LHCN-M2 (cell line): ENCODE data around the gene CHRM4. TPM values are rescaled to one million over a fixed set of nuclear protein-coding genes. Genes with fewer than 3 reads are reported as not detected.

Experiments used
- total RNA-seq: library from RNA; depleted of rRNA; stranded (reverse); fragments of >200 nt; gene quantifications from 2 replicates; pipeline ENCODE4 v1.2.3, GENCODE V29; 2014; rRNA removed

Gene CHRM4
- total RNA-seq, 1 experiment from 2014 or later = 0.29 TPM

Other genes starting within 250 kb of the CHRM4 start
- 21.0 and 23.9 TPM in 2 replicates for gene CREB3L1, start 114.1 kb downstream of the CHRM4 start, total RNA-seq
- 69.7 and 92.5 TPM in 2 replicates for gene DGKZ, start 44.3 kb downstream of the CHRM4 start, total RNA-seq
- 184 and 234 TPM in 2 replicates for gene MDK, start 10.1 kb downstream of the CHRM4 start, total RNA-seq
- 19.8 and 20.9 TPM in 2 replicates for gene AMBRA1, start 202.2 kb upstream of the CHRM4 start, total RNA-seq
- gene HARBI1, start 225.5 kb upstream of the CHRM4 start, total RNA-seq = 3.4 and 5.3 TPM in 2 replicates
- 54.2 and 70.2 TPM in 2 replicates for gene ATG13, start 225.8 kb upstream of the CHRM4 start, total RNA-seq